A549 (cell line): Measurements from ENCODE around the gene GRID1. TPM values are rescaled to one million over a fixed set of nuclear protein-coding genes. Genes with fewer than 3 reads are reported as not detected.

Experiments
- ATAC-seq, 2 experiments: fragments of 200-7000 bp in 1 of 2; fragments of >200 bp in 1 of 2; cut with Nextera tagmentation in 1 of 2; cut with Tn5 transposase in 1 of 2; 3 replicates each; pipeline versions ENCODE4 v1.8.0 to v1.9.1; 2018 to 2020; ENCODE audit warnings: mild to moderate bottlenecking in 1 of 2, moderate library complexity in 1 of 2
- CTCF ChIA-PET: fragments of 300-600 bp; sonication (Branson Sonifier 250); formaldehyde crosslinking; extraction: SDS; loops from one replicate; lab custom pipeline; 2021; ENCODE audit warnings: antibody characterized with exemption, inconsistent platforms; lab: Yijun Ruan, JAX
- POLR2A ChIA-PET: fragments of 350-600 bp; formaldehyde crosslinking; extraction: SDS; loops from one replicate; lab custom pipeline; 2021; ENCODE audit warnings: antibody characterized with exemption, inconsistent platforms; lab: Yijun Ruan, JAX
- DNase-seq, 2 experiments: peaks; one replicate each; pipeline versions ENCODE4 v3.0.0 to v3.0.0-alpha.2; 2011 to 2016; ENCODE audit warnings: low read depth in 1 of 2, low spot score in 1 of 2
- FAIRE-seq: peaks from 2 replicates; lab custom pipeline; 2011; peaks lifted over from hg19 to GRCh38; lab: Jason Lieb, UNC
- H3K27ac ChIP-seq, 2 experiments: fragments of >200 bp; sonication (Bioruptor Twin); formaldehyde crosslinking; 3 replicates each; pipeline ENCODE4 v1.5.1; 2016 to 2017
- H3K4me1 ChIP-seq: fragments of >200 bp; sonication (Bioruptor Twin); formaldehyde crosslinking; 3 replicates; pipeline ENCODE4 v1.6.1; 2016
- H3K4me2 ChIP-seq: fragments of >200 bp; sonication (Bioruptor Twin); formaldehyde crosslinking; 3 replicates; pipeline ENCODE4 v1.6.1; 2016
- H3K4me3 ChIP-seq: fragments of >200 bp; sonication (Bioruptor Twin); formaldehyde crosslinking; 3 replicates; pipeline ENCODE4 v1.5.1; 2016
- H3K9me3 ChIP-seq: fragments of >200 bp; sonication (Bioruptor Twin); formaldehyde crosslinking; 3 replicates; pipeline ENCODE4 v1.6.1; 2016
- CBX2 ChIP-seq: fragments of 200-600 bp; sonication (generic); IDR thresholded peaks from 2 replicates; pipeline ENCODE4 v1.6.1; 2016; ENCODE audit warnings: low read depth, mild to moderate bottlenecking, borderline replicate concordance
- CEBPB ChIP-seq, 2 experiments: fragments of >200 bp in 1 of 2; sonication (Bioruptor Twin) in 1 of 2; formaldehyde crosslinking in 1 of 2; IDR thresholded peaks; 2 replicates each; pipeline ENCODE4 v1.6.1; 2012 to 2016
- CHD2 ChIP-seq: fragments of 150-350 bp; IDR thresholded peaks from 2 replicates; pipeline ENCODE4 v1.6.1; 2014; ENCODE audit warnings: low read length; ENCODE audit not compliant: partially characterized antibody
- GATA3 ChIP-seq: IDR thresholded peaks from 2 replicates; pipeline ENCODE4 v1.6.1; 2012; ENCODE audit warnings: borderline replicate concordance
- HOXA7 ChIP-seq: fragments of 250-450 bp; sonication (Bioruptor Pico); IDR thresholded peaks from 2 replicates; pipeline ENCODE4 v1.5.0; 2020; ENCODE audit warnings: mild to moderate bottlenecking, moderate library complexity
- KDM5A ChIP-seq: fragments of 200-600 bp; sonication (generic); IDR thresholded peaks from 2 replicates; pipeline ENCODE4 v1.6.1; 2016; ENCODE audit warnings: antibody characterized with exemption, mild to moderate bottlenecking
- MYC ChIP-seq: IDR thresholded peaks from 2 replicates; pipeline ENCODE4 v1.6.1; 2012; ENCODE audit warnings: mild to moderate bottlenecking, inconsistent platforms, low read length, improper control_type of control experiment, borderline replicate concordance
- NR3C1 ChIP-seq: fragments of >200 bp; sonication (Bioruptor Twin); formaldehyde crosslinking; IDR thresholded peaks from 3 replicates; pipeline ENCODE4 v1.6.1; 2017
- PBX3 ChIP-seq: IDR thresholded peaks from 2 replicates; pipeline ENCODE4 v1.6.1; 2012
- PHF8 ChIP-seq: fragments of 200-600 bp; sonication (generic); IDR thresholded peaks from 2 replicates; pipeline ENCODE4 v1.6.1; 2016; ENCODE audit warnings: low read depth, mild to moderate bottlenecking, antibody characterized with exemption, moderate library complexity, borderline replicate concordance
- RAD21 ChIP-seq, 2 experiments: fragments of >200 bp in 1 of 2; sonication (Bioruptor Twin) in 1 of 2; formaldehyde crosslinking in 1 of 2; IDR thresholded peaks in 1 of 2; conservative IDR thresholded peaks in 1 of 2; 2 replicates in 1 of 2; 3 replicates in 1 of 2; pipeline ENCODE4 v1.6.1; 2012 to 2018; ENCODE audit warnings: inconsistent platforms in 1 of 2
- RARB ChIP-seq: fragments of 250-450 bp; sonication (Bioruptor Pico); IDR thresholded peaks from 2 replicates; pipeline ENCODE4 v1.8.0; 2021; ENCODE audit warnings: mild to moderate bottlenecking, moderate library complexity
- RFX5 ChIP-seq: fragments of 450-650 bp; IDR thresholded peaks from 2 replicates; pipeline ENCODE4 v1.7.1; 2014; ENCODE audit warnings: antibody characterized with exemption, mild to moderate bottlenecking, moderate library complexity
- RNF2 ChIP-seq: fragments of 200-600 bp; sonication (generic); IDR thresholded peaks from 2 replicates; pipeline ENCODE4 v1.6.1; 2016; ENCODE audit warnings: low read depth, mild to moderate bottlenecking, antibody characterized with exemption, moderate library complexity, borderline replicate concordance
- SREBF2 ChIP-seq: fragments of 450-650 bp; IDR thresholded peaks from 2 replicates; pipeline ENCODE4 v1.6.1; 2014; ENCODE audit warnings: mild to moderate bottlenecking, moderate library complexity
- TP53 ChIP-seq: fragments of 250-450 bp; sonication (Bioruptor Pico); IDR thresholded peaks from 2 replicates; pipeline ENCODE4 v1.5.0; 2021; ENCODE audit warnings: mild to moderate bottlenecking, moderate library complexity
- WGBS: methylation state at CpG from one replicate; pipeline ENCODE4 v1.1.6; 2017; ENCODE audit errors: missing lambda C conversion rate; 5-methylcytosine and 5-hydroxymethylcytosine counted together
- polyA plus RNA-seq, 4 experiments: library from polyadenylated mRNA; depleted of rRNA in 3 of 4; stranded (reverse); fragments of >200 nt; fragmentation: RNase III in 1 of 4; extraction: RNeasy Plus Mini Kit Qiagen cat#74134 plus additional on column Dnase treatment in 1 of 4; gene quantifications; 2 replicates in 3 of 4; 3 replicates in 1 of 4; pipeline ENCODE4 v1.2.3, GENCODE V29; 2011 to 2017
- TF ChIP-seq, protein P1 (sequence below): fragments of 250-450 bp; sonication (Bioruptor Pico); IDR thresholded peaks from 2 replicates; pipeline ENCODE4 v1.5.0; 2021; ENCODE audit warnings: mild to moderate bottlenecking, moderate library complexity, borderline replicate concordance
- TF ChIP-seq, protein P2 (sequence below): fragments of 150-350 bp; IDR thresholded peaks from 2 replicates; pipeline ENCODE4 v1.6.1; 2014; ENCODE audit warnings: low read depth, mild to moderate bottlenecking, low read length
- TF ChIP-seq, protein P3 (sequence below): fragments of >200 bp; sonication (Bioruptor Twin); formaldehyde crosslinking; IDR thresholded peaks from 3 replicates; pipeline ENCODE4 v1.5.1; 2016

The GRID1 gene
- polyA plus RNA-seq, 2 of the 4 experiments (the other 2 are of a cell fraction), result 0.14 to 0.30 TPM

GRCh38 chr10:86035791-86036543 lies 330.6 kb downstream of the GRID1 start:
- no peak overlapping the region for H3K27ac ChIP-seq
- ChIA-PET CTCF (no interaction called here), POLR2A (no interaction called here)
- FAIRE-seq (no peak), DNase-seq (no peak), ATAC-seq (no peak)
- no peaks in the 10 kb centered on the region for H3K4me1 ChIP-seq
- H3K4me3 ChIP-seq, result no peak overlapping the region
- WGBS, result 12% methylated on average over 6 of the region's 11 CpGs
- no peaks in the 10 kb centered on the region for H3K9me3 ChIP-seq
- TF ChIP-seq RFX5, result no peak
- H3K4me2 ChIP-seq, result no peak overlapping the region

- no peak for DNase-seq
- H3K4me1 ChIP-seq, result no peaks in the 10 kb centered on the region
- 11% methylated on average over 1 of the region's 1 CpG for WGBS
- TF ChIP-seq CHD2 (no peak), GATA3 (no peak), RAD21 (conservative IDR thresholded peaks at IDR 0.05 in 1 of 2, IDR thresholded peaks at IDR 0.05 in 1 of 2) (no peak), PHF8 (no peak), NR3C1 (no peak), KDM5A (no peak), RARB (CRISPR knock-in tag) (no peak), TP53 (CRISPR knock-in tag) (no peak), CBX2 (no peak), PBX3 (no peak), SREBF2 (no peak), MYC (no peak), CEBPB (IDR thresholded peaks at IDR 0.05) (no peak), RNF2 (no peak), HOXA7 (no peak)
- TF ChIP-seq, protein P1, sequence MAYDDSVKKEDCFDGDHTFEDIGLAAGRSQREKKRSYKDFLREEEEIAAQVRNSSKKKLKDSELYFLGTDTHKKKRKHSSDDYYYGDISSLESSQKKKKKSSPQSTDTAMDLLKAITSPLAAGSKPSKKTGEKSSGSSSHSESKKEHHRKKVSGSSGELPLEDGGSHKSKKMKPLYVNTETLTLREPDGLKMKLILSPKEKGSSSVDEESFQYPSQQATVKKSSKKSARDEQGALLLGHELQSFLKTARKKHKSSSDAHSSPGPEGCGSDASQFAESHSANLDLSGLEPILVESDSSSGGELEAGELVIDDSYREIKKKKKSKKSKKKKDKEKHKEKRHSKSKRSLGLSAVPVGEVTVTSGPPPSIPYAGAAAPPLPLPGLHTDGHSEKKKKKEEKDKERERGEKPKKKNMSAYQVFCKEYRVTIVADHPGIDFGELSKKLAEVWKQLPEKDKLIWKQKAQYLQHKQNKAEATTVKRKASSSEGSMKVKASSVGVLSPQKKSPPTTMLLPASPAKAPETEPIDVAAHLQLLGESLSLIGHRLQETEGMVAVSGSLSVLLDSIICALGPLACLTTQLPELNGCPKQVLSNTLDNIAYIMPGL (CRISPR knock-in tag), result no peak
- TF ChIP-seq, protein P2, sequence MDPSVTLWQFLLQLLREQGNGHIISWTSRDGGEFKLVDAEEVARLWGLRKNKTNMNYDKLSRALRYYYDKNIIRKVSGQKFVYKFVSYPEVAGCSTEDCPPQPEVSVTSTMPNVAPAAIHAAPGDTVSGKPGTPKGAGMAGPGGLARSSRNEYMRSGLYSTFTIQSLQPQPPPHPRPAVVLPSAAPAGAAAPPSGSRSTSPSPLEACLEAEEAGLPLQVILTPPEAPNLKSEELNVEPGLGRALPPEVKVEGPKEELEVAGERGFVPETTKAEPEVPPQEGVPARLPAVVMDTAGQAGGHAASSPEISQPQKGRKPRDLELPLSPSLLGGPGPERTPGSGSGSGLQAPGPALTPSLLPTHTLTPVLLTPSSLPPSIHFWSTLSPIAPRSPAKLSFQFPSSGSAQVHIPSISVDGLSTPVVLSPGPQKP, result no peak
- TF ChIP-seq, protein P3, sequence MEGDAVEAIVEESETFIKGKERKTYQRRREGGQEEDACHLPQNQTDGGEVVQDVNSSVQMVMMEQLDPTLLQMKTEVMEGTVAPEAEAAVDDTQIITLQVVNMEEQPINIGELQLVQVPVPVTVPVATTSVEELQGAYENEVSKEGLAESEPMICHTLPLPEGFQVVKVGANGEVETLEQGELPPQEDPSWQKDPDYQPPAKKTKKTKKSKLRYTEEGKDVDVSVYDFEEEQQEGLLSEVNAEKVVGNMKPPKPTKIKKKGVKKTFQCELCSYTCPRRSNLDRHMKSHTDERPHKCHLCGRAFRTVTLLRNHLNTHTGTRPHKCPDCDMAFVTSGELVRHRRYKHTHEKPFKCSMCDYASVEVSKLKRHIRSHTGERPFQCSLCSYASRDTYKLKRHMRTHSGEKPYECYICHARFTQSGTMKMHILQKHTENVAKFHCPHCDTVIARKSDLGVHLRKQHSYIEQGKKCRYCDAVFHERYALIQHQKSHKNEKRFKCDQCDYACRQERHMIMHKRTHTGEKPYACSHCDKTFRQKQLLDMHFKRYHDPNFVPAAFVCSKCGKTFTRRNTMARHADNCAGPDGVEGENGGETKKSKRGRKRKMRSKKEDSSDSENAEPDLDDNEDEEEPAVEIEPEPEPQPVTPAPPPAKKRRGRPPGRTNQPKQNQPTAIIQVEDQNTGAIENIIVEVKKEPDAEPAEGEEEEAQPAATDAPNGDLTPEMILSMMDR, result no peak
- H3K4me3 ChIP-seq, result no peak overlapping the region
- no peak overlapping the region for H3K4me2 ChIP-seq
- no peaks in the 10 kb centered on the region for H3K9me3 ChIP-seq
- CTCF ChIA-PET, result no interaction called here
- ATAC-seq, result no peak
- POLR2A ChIA-PET, result no interaction called here
- no peak for FAIRE-seq
- no peak overlapping the region for H3K27ac ChIP-seq
Observed at GRCh38 chr10:86034710-86035109, 331.9 kb downstream of the GRID1 start.
